GM06990 (cell line): ENCODE data around the gene PSRC1.

Experiments
- DNase-seq: peaks from one replicate; pipeline ENCODE4 v3.0.0-alpha.2; 2011; ENCODE audit not compliant: insufficient read length; ENCODE audit errors: extremely low read depth
- H3K27me3 ChIP-seq: replicated peaks from 2 replicates; pipeline ENCODE4 v1.6.0; 2011; ENCODE audit warnings: low read length; ENCODE audit not compliant: control insufficient read depth, insufficient read depth
- H3K36me3 ChIP-seq: 2 replicates; pipeline ENCODE4 v1.5.1; 2011; ENCODE audit warnings: low read length; ENCODE audit not compliant: control insufficient read depth, insufficient read depth
- H3K4me3 ChIP-seq: replicated peaks from 2 replicates; pipeline ENCODE4 v1.5.1; 2011; ENCODE audit warnings: low read depth, mild to moderate bottlenecking, control low read depth, low read length
- TF ChIP-seq, protein P1 (sequence below): IDR thresholded peaks from 2 replicates; pipeline ENCODE4 v1.5.1; 2011; ENCODE audit warnings: low read length, control low read depth, mild to moderate bottlenecking, inconsistent platforms; ENCODE audit not compliant: insufficient read depth, poor library complexity, severe bottlenecking

The PSRC1 gene

DNA sequence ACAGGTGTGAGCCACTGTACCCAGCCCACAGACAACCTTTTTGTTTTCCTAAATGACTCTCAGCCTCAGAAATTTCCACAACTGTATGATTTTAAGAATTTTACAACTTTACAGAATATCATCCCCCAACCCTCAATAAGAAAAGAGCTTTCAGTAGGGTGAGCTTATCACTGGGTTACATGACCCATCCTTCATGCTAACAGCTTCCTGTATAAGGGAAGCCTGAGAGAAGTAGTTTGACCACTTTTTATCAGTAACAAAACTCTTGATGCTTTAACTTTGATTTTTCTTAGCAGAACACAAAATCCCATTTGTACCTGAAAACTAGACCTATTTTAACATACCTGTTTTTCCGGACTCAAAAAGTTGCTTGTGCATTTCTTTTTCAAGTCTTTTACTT is 33.6 kb upstream of the PSRC1 start:
- TF ChIP-seq, protein P1, sequence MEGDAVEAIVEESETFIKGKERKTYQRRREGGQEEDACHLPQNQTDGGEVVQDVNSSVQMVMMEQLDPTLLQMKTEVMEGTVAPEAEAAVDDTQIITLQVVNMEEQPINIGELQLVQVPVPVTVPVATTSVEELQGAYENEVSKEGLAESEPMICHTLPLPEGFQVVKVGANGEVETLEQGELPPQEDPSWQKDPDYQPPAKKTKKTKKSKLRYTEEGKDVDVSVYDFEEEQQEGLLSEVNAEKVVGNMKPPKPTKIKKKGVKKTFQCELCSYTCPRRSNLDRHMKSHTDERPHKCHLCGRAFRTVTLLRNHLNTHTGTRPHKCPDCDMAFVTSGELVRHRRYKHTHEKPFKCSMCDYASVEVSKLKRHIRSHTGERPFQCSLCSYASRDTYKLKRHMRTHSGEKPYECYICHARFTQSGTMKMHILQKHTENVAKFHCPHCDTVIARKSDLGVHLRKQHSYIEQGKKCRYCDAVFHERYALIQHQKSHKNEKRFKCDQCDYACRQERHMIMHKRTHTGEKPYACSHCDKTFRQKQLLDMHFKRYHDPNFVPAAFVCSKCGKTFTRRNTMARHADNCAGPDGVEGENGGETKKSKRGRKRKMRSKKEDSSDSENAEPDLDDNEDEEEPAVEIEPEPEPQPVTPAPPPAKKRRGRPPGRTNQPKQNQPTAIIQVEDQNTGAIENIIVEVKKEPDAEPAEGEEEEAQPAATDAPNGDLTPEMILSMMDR, result no peak
- no peaks in the 10 kb centered on the region for H3K36me3 ChIP-seq
- no peak overlapping the region for H3K4me3 ChIP-seq
- DNase-seq, result no peak
- no peaks in the 10 kb centered on the region; the same call in 1 of the 2 replicates for H3K27me3 ChIP-seq

DNA sequence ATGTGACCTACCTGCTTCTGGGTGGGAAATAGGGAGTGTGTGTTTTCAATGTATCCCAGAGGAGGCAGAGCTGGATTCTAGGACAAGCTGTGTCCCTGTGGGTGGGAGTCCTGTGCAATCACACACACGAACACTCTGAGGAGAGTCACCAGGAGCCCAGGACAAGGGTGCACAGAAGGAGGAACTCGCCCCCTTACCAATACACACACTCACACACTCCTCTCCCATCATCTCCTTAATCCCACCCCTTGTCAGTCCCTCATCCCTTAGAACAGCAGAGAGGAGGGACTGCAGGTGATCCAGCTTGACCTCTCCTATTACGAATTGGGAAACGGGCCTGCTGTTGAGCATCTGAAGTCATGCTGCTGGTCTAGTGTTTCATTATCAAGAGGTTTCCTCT is 32.3 kb upstream of the PSRC1 start:
- TF ChIP-seq, protein P1, result no peak
- no peak overlapping the region for H3K4me3 ChIP-seq

DNA sequence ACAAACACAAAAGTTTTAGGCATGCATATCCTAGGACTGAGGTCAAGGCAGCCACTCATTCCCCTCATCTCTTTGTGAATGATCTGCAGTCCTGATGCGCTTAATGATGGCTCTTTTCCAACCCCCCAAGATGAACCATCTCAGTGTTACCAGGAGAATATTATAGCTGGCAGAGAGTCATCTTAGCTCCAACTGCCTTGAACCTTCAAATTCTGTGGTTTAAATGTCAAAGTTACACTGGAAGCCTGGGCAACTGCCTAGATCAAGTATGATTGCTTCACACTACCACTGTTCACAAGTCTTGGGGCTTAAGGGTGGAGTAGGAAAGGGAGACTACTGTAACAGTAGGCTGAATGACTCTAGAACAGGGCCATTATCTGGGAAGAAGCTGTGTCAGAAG is 31.9 kb upstream of the PSRC1 start:
- no peak for DNase-seq
- TF ChIP-seq, protein P1, result no peak
- H3K27me3 ChIP-seq, result no peaks in the 10 kb centered on the region; the same call in 1 of the 2 replicates
- H3K36me3 ChIP-seq, result no peaks in the 10 kb centered on the region
- no peak overlapping the region for H3K4me3 ChIP-seq

More for the DNA sequence above, 32.3 kb upstream of the PSRC1 start:
- no peaks in the 10 kb centered on the region for H3K36me3 ChIP-seq
- no peak for DNase-seq
- no peaks in the 10 kb centered on the region; the same call in 1 of the 2 replicates for H3K27me3 ChIP-seq

DNA sequence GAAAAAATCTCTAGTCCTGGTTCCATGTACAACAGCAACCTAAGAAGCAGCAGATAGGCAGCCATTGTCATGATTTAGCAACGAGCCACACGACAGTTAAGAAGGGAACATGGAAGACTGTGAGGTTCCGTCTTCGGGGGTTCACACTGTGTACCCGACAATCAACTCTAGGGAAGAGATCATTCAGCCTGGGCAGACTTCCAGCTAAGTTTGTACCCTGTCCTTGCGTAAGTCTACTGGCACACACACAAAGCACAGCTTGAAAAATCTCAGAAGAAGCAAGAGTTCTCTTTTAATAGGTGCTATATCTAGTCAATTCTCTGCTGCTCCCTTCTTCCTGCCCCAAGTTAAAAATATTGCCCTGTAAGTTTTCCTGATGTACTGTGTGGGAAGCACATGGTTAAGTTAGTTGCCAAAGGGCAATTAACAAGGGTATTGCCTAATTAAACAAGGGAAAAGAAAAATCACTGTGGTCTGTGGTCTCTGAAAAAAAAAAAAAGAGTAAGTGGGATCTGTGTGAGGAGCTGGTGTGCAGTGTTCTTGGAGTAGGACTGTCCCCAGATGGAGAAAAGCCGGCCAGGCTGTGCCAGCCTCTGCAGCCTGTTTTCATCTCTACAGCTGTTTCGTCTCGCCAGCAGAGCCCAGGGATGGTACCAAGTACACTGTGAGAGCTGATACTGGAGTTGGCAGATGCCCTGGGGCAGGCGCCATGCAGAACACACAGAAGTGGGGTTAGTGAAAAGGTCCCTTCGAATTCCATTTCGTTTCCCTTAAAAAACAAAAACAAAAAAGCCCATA is 30.2 kb upstream of the PSRC1 start:
- H3K27me3 ChIP-seq, result no peaks in the 10 kb centered on the region; the same call in 1 of the 2 replicates
- H3K4me3 ChIP-seq, result no peak overlapping the region
- no peaks in the 10 kb centered on the region for H3K36me3 ChIP-seq
- no peak for DNase-seq
- TF ChIP-seq, protein P1, result no peak

DNA sequence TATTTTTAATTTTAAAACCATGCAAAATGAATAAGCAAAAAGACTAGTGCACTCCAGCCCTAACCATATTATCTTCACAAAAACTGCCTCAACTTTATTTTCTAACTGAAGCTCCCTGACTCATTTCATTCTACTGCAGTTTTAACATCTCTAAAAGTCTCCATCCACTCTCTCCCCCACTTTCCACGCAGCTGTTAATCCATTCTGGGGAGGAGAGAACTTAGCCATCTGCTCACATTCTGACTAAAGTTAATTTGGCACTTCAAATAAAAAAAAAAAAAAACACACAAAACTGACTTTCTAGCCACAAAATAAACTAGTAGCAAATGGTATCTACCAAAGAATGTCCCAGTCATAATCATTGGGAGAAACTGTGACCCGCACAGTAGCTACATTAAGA is 29.3 kb upstream of the PSRC1 start:
- TF ChIP-seq, protein P1, result no peak
- no peaks in the 10 kb centered on the region for H3K36me3 ChIP-seq
- H3K4me3 ChIP-seq, result no peak overlapping the region
- H3K27me3 ChIP-seq, result no peaks in the 10 kb centered on the region; the same call in none of the 2 replicates
- DNase-seq, result no peak

DNA sequence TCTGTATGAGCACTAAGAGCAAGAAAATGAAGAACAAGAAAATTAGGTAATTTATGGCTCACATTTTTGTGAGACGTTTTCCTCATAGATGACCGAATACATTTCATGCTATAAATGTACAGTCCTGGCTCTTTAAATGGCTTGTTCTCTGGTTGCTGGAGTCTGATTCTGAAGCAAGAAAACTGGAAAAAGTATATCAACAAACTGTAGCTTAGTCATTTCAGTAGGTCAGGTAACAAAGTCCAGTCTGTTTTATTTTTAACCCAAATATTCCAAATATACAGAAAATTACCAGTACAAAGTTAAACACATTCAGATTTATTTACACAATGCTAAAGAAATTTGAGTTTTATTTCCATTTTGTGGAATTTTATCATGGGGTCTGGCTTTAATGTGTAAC is 26.4 kb upstream of the PSRC1 start:
- H3K4me3 ChIP-seq, result no peak overlapping the region
- no peak for DNase-seq
- no peaks in the 10 kb centered on the region for H3K36me3 ChIP-seq
- TF ChIP-seq, protein P1, result no peak
- peaks cover 2% of the 10 kb centered on the region for H3K27me3 ChIP-seq
